Left hindlimb (tissue), 1 donor: ENCODE data around the gene EIF5A2.
"Not testable (repeated sequence)": the region's sequence is repeated elsewhere in the genome, so short reads cannot be mapped to it uniquely, and the experiment has no call there.

ENCODE experiments used
- DNase-seq: peaks from one replicate; pipeline ENCODE4 v3.0.0-alpha.2; 2018

The EIF5A2 gene

DNA sequence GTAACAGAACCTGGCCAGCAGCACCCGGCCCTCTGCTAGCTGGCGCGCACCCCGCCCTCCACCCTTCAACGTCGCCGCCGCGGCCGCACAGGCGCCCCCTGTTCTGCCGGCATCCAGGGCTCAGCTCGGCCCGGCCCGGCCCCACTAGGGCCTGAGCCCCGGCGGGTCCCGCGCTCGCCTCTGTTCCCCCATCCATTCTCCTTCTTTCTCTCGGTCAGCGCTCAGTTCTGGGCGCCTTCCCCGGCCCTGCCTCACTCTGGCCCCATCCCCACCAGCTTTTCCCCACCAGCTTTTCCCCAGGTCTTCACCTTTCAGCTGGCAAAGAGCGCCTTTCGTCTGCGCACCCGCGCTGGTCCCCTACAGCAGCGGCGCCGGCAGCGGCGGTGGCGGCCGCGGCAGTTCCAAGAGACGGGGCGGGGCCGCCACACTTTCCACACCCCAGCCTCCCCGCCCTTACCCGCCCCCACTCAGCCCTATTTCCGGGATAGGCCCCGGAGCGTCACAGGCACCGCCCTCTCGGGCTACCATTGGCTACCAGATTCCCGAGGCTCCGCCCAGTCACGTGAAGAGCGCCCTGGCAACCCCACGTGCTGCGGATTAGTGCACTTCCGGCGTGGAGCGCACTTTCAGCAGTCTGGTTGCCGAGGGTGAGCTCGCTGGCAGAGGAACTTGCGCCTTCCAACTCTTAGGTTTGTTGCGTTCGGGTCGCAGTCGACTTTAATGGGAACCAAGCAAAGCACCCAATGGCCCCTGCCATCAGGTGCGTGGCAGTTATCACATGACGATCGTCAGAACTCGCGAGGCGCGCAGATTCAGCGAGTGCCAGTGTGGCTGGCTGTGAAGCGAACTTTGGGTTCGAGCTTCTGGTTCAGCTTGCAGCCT, at the start of gene EIF5A2:
Gene EIF5A2, minus strand, starts transcription at position 403 of the 882 bp plus-strand sequence. CDS start 831 bp downstream, outside the sequence.
- DNase-seq = peak; percentile 94

DNA sequence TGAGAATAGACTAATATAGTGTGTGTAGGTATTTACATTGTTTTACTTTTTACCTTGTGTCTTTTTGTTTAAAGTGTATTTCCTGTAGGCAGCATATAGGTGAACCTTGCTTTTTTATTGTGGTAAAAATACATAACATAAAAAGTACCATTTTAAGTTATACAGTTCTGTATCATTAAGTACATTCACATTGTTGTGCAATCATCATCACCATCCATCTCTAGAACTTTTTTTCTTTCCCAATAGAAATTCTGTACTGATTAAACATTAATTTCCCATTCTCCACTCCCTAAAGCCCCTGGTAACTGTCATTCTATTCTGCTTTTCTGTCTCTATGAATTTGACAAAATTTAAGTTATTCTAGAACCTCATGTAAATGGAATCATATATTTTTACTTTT, 48.2 kb upstream of the EIF5A2 start:
- DNase-seq = no peak

DNA sequence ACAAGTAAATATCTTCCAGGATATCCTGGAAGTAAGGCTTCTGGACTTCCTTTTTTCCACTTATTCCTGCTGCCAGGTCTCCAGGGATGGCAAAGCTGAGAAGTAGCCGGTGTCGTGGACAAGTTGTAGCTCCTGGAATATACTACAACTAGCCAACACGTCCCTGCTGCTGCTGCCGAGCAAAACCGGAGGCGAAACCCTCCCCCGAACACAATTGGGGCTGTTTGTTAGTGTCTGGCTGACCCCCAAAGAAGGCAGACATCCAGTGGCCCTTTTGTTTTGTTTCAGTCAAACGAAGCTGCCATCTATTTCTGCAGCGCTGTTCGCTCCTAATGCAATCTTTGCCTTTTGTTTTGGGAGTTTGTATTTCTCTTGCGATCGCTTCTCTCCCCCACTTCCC, 45.3 kb upstream of the EIF5A2 start:
- DNase-seq = no peak

GRCh38 chr3:170953229-170953628, 44.8 kb upstream of the EIF5A2 start:
- no peak for DNase-seq

- DNase-seq = no peak
Observed at GRCh38 chr3:170949211-170949610, 40.8 kb upstream of the EIF5A2 start.

DNA sequence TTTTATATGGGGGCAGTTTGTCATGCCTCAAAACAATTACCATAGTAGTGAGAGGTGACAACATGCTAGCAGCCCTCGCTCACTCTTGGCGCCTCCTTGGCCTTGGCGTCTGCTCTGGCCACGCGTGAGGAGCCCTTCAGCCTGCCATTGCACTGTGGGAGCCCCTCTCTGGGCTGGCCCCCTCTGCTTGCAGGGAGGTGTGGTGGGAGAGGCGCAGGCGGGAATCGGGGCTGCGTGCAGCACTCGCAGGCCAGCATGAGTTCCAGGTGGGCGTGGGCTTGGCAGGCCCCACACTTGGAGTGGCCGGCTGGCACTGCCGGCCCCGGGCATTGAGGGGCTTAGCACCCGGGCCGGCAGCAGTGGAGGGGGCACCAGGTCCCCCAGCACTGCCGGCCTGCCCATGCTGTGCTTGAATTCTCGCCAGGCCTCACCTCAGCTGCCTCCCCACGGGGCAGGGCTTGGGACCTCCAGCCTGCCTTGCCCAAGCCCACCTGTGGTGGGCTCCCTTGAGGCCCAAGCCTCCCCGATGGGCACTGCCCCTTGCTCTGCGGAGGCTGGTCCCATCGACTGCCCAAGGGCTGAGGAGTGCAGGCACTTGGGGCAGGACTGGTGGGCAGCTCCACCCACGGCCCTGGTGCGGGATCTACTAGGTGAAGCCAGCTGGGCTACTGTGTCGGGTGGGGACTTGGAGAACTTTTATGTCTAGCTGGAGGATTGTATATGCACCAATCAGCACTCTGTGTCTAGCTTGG, 38.8 kb upstream of the EIF5A2 start:
- DNase-seq = no peak

- DNase-seq = no peak
Observed at GRCh38 chr3:170942011-170942410, 33.6 kb upstream of the EIF5A2 start.

DNA sequence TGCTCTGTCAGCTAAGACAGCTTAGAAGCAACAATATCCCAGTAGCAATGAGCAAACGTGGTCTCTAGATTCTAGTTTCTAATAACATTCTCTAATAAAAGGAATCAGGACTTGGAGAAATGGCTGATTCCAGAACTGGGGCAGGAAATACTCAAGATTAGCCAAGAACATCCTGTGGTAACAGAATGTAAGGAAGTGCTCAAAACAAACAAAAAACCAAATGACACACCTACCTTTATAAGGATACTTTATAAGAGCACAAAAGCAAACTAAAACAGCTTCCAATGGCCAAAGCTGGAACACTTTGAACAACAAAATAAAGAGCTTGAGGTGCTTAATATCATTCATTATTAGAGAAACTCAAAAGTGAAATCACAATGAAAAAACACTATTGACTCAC, 33.1 kb upstream of the EIF5A2 start:
- DNase-seq = no peak

GRCh38 chr3:170933039-170933438, 24.6 kb upstream of the EIF5A2 start:
- DNase-seq = not testable (repeated sequence)

GRCh38 chr3:170923553-170923952, 15.1 kb upstream of the EIF5A2 start:
- not testable (repeated sequence) for DNase-seq

GRCh38 chr3:170918715-170919114, 10.3 kb upstream of the EIF5A2 start:
- no peak for DNase-seq

DNA sequence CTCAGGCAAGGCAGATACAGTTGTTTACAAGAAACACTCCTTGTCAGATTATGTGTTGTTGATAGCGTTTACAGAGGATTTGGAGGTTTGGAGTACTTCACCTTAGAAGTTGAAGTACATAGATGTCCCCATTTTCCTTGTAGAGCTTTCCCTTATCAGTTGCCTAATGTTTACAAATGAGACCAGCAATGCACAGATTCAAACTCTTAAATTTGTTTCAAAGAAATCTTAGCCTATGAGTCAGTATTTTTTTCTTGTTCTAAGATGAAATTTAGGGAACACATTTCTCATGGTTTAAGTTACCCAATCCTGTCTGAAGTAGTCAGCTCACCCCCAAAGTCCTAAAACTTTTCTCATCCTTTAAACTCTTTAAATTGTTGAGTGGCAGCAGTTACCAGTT, 6.3 kb upstream of the EIF5A2 start:
- DNase-seq = no peak

- no peak for DNase-seq
Observed at GRCh38 chr3:170914212-170914611, 5.8 kb upstream of the EIF5A2 start.

GRCh38 chr3:170911051-170911450, 2.6 kb upstream of the EIF5A2 start:
- DNase-seq = no peak

DNA sequence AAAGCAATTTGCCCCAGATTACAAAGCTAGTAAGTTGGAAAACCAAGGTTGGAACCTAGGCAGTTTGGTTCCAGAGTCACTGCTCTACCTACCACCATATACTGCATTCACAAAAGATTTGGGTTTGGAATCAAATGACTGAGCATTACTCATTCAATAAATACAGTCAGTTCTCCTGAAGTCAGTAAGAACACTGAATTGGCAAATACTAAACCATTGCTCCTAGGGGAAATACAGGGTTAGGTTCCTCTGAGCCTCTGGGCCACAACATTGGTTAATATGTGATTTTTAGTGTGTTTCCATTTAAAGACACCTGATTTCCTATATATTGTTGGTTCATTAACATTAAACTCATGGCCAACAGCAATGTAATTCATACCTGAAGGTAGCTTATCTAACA, 2.1 kb upstream of the EIF5A2 start:
- DNase-seq = no peak

DNA sequence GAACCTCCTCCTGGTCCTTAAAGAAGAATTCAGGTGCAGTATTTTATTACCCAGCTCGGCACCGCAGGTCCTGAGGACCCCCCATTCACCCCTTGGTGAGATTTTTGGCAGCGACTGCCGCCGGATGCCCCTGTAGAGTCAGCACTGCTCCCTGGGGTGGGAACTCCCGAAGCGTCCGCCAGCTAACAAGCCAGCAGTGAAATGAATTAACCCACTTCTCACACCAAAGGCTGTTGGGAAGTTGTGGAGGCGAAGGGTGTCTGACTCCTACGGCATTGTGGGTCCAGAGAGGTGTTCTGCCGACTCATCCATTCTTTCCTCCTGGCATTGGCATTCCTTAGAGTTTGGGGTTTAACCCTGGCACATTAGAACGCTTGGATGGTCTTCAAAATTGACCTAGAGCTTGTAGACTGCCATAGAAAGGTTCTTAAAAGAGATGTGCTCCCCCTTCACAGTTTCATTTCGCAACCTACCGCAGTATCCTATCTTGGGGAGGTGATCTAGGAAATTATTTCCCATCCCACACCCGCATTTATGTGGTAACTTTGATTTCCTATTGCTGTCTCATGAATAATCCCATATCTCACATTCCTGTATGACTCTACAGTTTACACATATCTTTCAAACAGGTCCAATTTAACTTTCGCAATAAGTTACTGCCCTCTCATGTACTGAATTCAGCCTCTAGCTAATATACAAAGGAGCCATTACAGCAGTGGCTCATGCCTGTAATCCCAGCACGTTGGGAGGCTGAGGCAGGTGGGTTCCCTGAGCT, 879 bp upstream of the EIF5A2 start:
- DNase-seq = no peak

- peak; percentile 36 for DNase-seq
Observed at GRCh38 chr3:170907637-170908234, 701 bp downstream of the EIF5A2 start.

GRCh38 chr3:170905862-170906261, 2.6 kb downstream of the EIF5A2 start:
- DNase-seq = no peak

DNA sequence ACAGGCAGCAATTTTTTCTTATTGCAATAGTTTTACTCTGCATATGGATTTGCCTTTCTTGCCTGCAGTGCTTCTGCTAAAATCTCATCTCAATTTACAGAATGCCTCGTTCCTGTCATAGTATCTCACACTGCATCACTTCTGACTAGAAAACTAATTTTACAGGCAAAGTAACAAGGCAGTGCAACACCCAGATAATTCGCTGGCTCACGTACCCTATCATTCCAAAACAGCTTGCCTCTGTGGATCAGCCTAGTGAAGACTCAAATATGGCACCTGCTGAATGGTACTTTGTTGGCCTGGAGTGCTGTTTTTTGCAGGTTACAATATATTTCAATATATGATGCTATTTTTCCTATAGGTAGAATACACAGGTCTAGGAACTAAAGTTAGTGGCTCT, 5.3 kb downstream of the EIF5A2 start:
- no peak for DNase-seq

DNA sequence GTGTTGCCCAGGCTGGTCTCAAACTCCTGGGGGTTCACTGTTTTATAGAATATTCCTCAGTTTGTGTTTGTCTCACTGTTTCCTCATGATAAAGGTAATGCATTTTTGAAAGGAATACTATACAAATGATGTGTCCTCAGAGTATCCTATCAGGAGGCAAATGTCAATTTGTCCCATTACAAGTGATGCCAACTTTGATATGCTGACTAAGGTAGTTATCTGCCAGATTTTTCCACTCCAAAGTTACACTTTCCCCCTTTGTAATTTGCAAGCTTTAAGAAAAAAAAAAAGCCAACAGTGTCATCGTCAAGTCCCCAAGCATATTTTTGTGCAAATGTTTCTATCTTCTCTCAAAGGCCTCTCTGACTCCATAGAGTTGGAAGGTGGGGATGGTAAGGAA, 9.0 kb downstream of the EIF5A2 start:
- no peak for DNase-seq

- DNase-seq = no peak
Observed at GRCh38 chr3:170897978-170898377, 10.5 kb downstream of the EIF5A2 start.

GRCh38 chr3:170897199-170897598, 11.2 kb downstream of the EIF5A2 start:
- not testable (repeated sequence) for DNase-seq

GRCh38 chr3:170896781-170897180, 11.7 kb downstream of the EIF5A2 start:
- no peak for DNase-seq
